Hepatocyte (in vitro differentiated cells): ENCODE data around the gene PLD5.

Experiments used
- EZH2 ChIP-seq: fragments of 200-600 bp; sonication (generic); IDR thresholded peaks from 2 replicates; pipeline ENCODE4 v1.6.1; 2016; ENCODE audit warnings: antibody characterized with exemption, mild to moderate bottlenecking, borderline replicate concordance
- EZH2phosphoT487 ChIP-seq: fragments of 200-600 bp; sonication (generic); IDR thresholded peaks from one replicate; pipeline ENCODE4 v1.6.1; 2018; ENCODE audit warnings: antibody characterized with exemption, mild to moderate bottlenecking, low read depth, moderate library complexity; ENCODE audit not compliant: unreplicated experiment, severe bottlenecking
- TF ChIP-seq, protein P1 (sequence below): fragments of 200-600 bp; sonication (generic); IDR thresholded peaks from 2 replicates; pipeline ENCODE4 v1.5.1; 2016; ENCODE audit warnings: antibody characterized with exemption, mild to moderate bottlenecking; ENCODE audit not compliant: poor library complexity

DNA sequence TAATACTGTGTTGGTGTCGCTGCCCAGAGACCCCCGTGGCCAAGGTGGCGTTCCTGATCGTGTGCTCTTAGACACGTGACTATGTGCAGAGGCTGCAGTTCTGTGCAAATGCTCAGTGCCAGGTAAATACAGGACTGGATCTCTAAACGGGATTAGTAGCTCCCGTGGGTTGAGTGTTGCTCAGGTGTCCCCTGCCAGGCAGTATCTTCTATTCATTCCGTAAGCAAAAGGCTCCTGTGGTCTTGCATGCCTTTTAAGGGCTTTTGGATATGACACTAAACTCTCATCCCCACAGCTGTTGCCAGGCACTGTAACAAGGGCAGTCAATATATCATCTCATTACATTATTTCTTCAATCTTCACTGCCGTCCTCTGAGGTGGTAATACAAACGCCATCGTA lies 431.4 kb downstream of the PLD5 start:
- TF ChIP-seq, protein P1, sequence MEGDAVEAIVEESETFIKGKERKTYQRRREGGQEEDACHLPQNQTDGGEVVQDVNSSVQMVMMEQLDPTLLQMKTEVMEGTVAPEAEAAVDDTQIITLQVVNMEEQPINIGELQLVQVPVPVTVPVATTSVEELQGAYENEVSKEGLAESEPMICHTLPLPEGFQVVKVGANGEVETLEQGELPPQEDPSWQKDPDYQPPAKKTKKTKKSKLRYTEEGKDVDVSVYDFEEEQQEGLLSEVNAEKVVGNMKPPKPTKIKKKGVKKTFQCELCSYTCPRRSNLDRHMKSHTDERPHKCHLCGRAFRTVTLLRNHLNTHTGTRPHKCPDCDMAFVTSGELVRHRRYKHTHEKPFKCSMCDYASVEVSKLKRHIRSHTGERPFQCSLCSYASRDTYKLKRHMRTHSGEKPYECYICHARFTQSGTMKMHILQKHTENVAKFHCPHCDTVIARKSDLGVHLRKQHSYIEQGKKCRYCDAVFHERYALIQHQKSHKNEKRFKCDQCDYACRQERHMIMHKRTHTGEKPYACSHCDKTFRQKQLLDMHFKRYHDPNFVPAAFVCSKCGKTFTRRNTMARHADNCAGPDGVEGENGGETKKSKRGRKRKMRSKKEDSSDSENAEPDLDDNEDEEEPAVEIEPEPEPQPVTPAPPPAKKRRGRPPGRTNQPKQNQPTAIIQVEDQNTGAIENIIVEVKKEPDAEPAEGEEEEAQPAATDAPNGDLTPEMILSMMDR = no peak
- TF ChIP-seq EZH2 (no peak), EZH2phosphoT487 (no peak)
